Bronchial epithelial cell (primary cell): Measurements from ENCODE around the gene OPCML. TPM values are rescaled to one million over a fixed set of nuclear protein-coding genes. Genes with fewer than 3 reads are reported as not detected.

Experiments used
- DNase-seq: peaks from one replicate; pipeline ENCODE4 v3.0.0-alpha.2; 2010; ENCODE audit warnings: low read depth
- FAIRE-seq: peaks from 2 replicates; lab custom pipeline; 2011; peaks lifted over from hg19 to GRCh38; lab: Jason Lieb, UNC
- H3K27me3 ChIP-seq: 2 replicates; pipeline ENCODE4 v1.5.1; 2011; ENCODE audit warnings: low read length; ENCODE audit not compliant: control insufficient read depth, insufficient read depth
- H3K36me3 ChIP-seq: 2 replicates; pipeline ENCODE4 v1.5.1; 2011; ENCODE audit warnings: low read length; ENCODE audit not compliant: control insufficient read depth, insufficient read depth
- H3K4me3 ChIP-seq: 2 replicates; pipeline ENCODE4 v1.5.1; 2011; ENCODE audit warnings: mild to moderate bottlenecking, low read depth, low read length, control low read depth
- CTCF ChIP-seq: IDR thresholded peaks from 2 replicates; pipeline ENCODE4 v1.5.1; 2011; ENCODE audit warnings: mild to moderate bottlenecking, moderate library complexity, low read length, control low read depth, inconsistent platforms; ENCODE audit not compliant: insufficient read depth, severe bottlenecking
- total RNA-seq: library from RNA; depleted of rRNA; stranded (reverse); fragments of >200 nt; gene quantifications from 2 replicates; pipeline ENCODE4 v1.2.1, GENCODE V29; 2014

The OPCML gene
- total RNA-seq, 1 donor from 2014 or later, result not detected

DNA sequence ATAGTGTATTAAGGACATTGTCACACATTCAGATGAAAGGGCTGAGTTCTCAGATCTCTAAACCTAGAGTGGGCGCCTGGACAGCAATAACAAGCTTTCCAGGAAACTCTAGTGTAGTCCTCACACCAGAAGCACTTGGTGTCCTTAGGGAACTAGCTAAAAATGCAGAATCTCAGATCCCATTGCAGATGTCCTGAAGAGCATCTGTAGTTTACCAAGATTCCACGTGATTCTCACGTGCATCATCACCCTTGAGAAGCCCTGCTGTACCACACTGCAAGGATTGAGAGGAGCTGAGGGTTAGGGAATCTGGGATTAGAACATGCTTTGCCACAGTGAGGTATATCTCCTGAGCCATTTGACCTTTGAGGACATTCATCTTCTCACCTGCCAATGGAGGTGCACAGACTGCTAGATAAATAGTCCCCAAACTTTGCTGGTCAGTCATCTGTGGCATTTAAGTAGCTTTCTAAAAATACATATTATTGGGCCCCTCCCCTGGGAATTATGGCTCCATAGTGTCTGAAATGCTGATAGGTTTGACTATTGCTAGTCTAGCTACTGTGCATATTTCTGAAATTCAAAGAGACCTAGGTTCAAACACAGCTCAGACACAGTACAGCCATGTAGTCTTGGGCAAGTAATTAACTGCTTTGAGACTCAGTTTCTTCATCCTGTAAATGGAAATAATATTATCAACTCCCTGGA, 1068.9 kb downstream of the OPCML start:
- no peak for FAIRE-seq
- DNase-seq, result no peak

DNA sequence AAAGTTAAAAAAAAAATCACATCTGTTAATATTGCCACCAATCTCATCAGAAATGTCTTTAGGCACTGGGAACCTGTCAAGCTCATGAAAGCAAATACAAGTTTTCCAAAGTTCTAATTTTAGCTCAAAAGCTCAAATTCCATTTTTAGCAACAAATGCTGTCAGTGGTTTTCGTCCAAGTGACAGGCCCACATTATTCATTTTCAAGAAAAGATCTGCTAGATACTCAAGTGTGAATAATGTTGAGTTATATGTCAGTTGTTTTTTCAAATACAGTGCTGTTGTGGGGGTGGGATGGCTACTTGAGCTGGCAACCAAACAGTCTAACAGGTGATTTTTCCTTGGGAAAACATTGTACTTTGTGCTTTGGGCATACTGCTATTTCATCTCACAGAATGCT, 1072.6 kb downstream of the OPCML start:
- TF ChIP-seq CTCF, result no peak
- DNase-seq, result no peak
- Histone ChIP-seq H3K4me3 (no peak overlapping the region), H3K36me3 (no peaks in the 10 kb centered on the region), H3K27me3 (no peaks in the 10 kb centered on the region)
- FAIRE-seq, result no peak

More for the DNA sequence above, 1068.9 kb downstream of the OPCML start:
- no peaks in the 10 kb centered on the region for H3K36me3 ChIP-seq
- no peak overlapping the region for H3K4me3 ChIP-seq
- no peaks in the 10 kb centered on the region for H3K27me3 ChIP-seq
- no peak for TF ChIP-seq CTCF

DNA sequence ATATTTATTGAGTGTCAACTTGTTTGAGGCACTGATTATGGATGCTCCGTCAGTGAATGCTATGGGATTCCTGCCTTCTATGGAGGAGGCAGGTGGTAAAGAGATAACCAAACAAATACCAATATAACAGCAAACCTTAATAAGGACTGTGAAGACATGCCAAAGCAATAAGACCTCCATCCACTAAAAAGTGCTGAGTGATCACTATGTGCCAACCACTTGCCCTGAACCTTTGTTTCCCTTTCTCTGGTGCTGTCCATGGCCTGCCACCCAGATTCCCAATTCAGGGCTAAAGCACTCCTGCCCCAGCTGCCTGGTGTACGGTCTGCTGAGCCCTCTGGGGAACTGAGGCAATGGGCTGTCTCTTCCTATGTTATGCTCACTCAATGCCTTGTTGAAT, 1074.9 kb downstream of the OPCML start:
- no peak overlapping the region for H3K4me3 ChIP-seq
- no peak for FAIRE-seq
- H3K36me3 ChIP-seq, result no peaks in the 10 kb centered on the region
- H3K27me3 ChIP-seq, result no peaks in the 10 kb centered on the region
- DNase-seq, result no peak
- no peak for TF ChIP-seq CTCF

GRCh38 chr11:132456751-132457328, 1075.5 kb downstream of the OPCML start:
- Histone ChIP-seq H3K4me3 (no peak overlapping the region), H3K36me3 (no peaks in the 10 kb centered on the region), H3K27me3 (no peaks in the 10 kb centered on the region)
- DNase-seq, result no peak
- FAIRE-seq, result no peak
- TF ChIP-seq CTCF, result no peak

DNA sequence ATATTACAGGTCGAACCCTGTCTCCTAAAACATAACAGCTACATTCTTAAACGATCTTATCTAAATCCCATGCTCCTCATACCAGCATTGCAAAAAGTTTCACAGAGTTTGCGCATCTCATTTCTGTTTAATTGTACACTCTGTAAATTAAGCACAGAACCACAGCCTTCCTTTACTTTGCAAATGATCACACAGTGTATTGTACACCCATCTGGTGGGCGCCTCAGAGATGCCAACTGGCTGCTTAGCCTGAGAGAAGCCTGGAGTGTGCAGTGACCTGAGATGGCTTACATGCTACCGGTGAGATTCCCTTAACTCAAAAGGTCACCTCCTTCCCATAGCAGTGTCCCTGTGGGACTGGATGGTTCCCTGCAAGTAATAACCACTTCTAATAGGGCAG, 1077.3 kb downstream of the OPCML start:
- no peak for TF ChIP-seq CTCF
- no peak for DNase-seq
- FAIRE-seq, result no peak
- Histone ChIP-seq H3K4me3 (no peak overlapping the region), H3K27me3 (no peaks in the 10 kb centered on the region), H3K36me3 (no peaks in the 10 kb centered on the region)

GRCh38 chr11:132453406-132453805, 1078.9 kb downstream of the OPCML start:
- Histone ChIP-seq H3K27me3 (no peaks in the 10 kb centered on the region), H3K4me3 (no peak overlapping the region), H3K36me3 (no peaks in the 10 kb centered on the region)
- DNase-seq, result no peak
- FAIRE-seq, result peak; percentile 28
- no peak for TF ChIP-seq CTCF
